NCI-H2227 (cell line): ENCODE measurements around the gene ANKZF1.

Source experiments
- DNase-seq: peaks from one replicate; lab custom pipeline; 2025; ENCODE audit not compliant: unreplicated experiment; lab: John Stamatoyannopoulos, UW

The ANKZF1 gene

DNA sequence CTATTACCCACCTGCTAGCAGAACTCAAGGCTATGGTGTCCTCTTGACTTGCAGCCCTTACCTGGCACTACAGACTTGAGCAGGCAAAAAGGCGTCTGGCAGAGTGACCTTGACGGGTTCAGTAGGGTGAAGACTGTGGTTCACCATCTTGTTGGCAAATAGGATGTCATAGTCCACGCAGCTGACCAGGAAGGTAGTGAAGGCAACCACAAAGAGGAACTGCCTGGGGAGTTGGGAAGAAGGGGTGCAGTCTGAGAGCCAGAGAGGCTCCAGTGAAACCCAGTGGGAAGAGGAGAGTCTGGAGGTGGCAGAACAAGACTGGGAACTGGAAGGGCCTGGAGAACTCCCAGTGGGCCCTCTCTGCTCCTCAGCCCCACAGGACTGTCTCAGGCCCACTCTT, 4.3 kb upstream of the ANKZF1 start:
- no peak for DNase-seq

DNA sequence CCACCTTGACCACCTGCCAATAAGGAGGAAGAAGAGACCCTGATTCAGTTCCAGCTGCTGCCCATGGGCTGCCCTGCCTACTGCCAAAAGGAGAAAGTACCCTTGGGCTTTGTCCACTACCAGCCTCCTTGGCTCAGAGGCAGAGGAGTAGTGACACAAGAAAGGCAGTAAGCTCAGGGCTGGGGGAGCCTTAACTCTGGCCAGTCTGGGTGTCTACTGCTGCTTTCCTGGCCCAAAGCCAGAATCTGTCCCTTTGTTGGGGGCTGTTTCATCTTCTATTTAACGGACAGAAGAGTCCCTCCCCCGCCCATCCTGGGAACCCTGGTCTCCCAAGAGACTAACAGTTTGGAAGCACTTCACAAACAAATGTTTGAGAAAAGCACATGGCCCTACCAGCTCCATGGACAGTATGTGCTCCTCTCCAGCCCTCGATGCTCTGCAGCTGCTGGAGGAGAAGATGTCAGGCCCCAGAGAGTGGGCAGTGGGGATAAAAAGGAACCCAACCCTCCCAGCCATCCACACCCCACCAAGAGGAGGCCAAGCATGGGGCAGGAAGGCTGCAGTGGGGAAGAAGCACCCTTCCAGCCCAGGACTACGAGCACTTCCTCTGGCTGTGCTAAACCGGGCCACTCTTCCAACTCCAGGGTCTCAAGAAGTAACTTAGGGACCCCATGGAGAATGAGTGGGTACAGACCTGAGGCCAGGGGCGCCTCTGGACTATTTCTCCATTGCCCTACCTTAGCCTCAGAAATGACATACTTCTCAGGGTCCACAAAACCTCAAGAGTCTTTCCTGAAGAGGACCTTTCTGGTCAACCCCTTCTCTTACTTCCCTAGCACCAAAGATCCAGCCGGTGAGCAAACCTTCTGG, 1.3 kb upstream of the ANKZF1 start:
- DNase-seq = no peak

GRCh38 chr2:219228911-219229304, 698 bp upstream of the ANKZF1 start:
- DNase-seq = no peak

DNA sequence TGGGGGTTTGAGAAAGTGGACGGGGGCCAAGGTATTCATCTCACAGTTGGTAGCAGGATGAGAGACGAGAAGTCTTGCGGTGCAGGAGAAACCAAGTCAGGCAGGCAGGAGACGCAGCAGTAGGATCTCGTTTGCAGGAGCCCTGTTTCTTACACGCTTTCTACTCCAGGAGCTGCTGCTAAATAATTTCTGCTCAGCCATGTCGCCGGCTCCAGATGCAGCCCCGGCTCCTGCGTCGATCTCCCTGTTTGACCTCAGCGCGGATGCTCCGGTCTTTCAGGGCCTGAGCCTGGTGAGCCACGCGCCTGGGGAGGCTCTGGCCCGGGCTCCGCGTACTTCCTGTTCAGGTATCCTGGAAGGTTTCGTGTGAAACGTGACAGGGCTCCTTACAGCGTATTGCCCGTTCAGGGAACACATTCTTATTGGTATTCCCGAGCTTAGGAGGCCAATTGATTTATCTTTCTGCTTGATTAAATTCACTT, 494 bp downstream of the ANKZF1 start:
- peak; percentile 37 for DNase-seq

DNA sequence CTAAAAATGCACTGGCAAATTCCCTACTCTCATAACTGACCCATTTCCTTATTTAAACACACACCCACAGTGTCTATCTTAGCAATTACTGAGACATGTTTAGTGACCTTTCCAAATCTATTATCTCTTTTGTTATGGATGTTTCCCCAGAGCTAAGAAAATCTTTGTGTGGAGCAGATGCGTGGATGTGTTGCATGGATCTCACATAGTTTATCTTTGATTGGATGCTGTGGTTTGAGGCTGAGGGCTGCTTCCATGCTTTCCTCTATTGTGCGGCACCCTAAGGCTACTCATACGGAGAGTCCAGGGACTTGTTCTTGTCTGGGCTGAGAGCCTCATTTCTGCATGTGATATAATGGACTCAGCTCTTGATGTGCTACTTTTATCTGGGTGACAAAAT, 4.7 kb downstream of the ANKZF1 start:
- no peak for DNase-seq

- DNase-seq = no peak
These were observed 13.7 kb downstream of the ANKZF1 start for GRCh38 chr2:219243291-219243761.

GRCh38 chr2:219244789-219245147, 15.2 kb downstream of the ANKZF1 start:
- DNase-seq = no peak

DNA sequence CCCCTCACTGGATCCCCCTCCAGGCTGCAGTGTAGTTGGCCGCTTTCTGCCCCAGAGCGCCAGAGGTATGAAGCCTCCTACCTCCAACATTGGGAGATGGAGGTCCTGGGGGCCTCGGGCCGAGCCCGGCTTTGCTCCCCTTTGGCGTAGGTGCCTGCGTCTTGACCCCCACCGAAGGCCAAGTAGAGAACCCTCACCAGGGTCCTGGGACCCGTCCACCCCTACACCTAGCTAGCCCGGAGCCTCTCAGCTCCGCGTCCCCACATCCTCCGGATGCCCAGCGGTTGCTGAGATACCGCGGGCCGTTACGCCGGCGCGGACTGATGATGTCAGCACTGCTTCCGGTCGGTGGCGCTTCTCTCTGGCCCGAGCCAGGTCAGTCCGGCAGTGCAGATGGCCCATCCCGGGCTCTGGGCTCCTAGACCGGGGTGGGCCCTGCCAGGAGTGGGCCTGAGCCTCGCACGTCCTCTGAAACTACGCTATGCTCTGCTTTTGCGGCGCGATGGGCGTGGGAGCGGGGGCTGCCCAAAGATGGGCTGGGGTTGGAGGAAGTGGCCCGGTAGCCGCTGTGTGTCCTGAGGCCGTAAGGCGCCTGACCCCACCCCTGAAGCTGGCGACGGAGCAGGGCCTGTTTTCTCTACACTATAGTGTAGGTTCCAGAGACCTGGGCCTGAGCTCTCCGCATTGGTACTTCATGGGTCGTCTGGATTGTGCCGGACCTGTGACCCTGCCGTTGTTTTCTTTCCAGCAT, 15.7 kb downstream of the ANKZF1 start, which contains the start of the genes GLB1L and STK16:
TSS of gene GLB1L (minus strand) at position 297 of the 751 bp plus-strand sequence. CDS start 1,871 bp downstream, outside the sequence.
TSS of gene STK16 (plus strand) at position 332 of the 751 bp plus-strand sequence. CDS start 521 bp downstream, outside the sequence.
- DNase-seq = peak; percentile 97

GRCh38 chr2:219245899-219246230, 16.3 kb downstream of the ANKZF1 start:
- no peak for DNase-seq

- no peak for DNase-seq
These were observed 17.0 kb downstream of the ANKZF1 start for GRCh38 chr2:219246559-219246958.

GRCh38 chr2:219247678-219248642, 18.4 kb downstream of the ANKZF1 start:
- DNase-seq = no peak

- no peak for DNase-seq
These were observed 19.2 kb downstream of the ANKZF1 start for GRCh38 chr2:219248845-219249202.

DNA sequence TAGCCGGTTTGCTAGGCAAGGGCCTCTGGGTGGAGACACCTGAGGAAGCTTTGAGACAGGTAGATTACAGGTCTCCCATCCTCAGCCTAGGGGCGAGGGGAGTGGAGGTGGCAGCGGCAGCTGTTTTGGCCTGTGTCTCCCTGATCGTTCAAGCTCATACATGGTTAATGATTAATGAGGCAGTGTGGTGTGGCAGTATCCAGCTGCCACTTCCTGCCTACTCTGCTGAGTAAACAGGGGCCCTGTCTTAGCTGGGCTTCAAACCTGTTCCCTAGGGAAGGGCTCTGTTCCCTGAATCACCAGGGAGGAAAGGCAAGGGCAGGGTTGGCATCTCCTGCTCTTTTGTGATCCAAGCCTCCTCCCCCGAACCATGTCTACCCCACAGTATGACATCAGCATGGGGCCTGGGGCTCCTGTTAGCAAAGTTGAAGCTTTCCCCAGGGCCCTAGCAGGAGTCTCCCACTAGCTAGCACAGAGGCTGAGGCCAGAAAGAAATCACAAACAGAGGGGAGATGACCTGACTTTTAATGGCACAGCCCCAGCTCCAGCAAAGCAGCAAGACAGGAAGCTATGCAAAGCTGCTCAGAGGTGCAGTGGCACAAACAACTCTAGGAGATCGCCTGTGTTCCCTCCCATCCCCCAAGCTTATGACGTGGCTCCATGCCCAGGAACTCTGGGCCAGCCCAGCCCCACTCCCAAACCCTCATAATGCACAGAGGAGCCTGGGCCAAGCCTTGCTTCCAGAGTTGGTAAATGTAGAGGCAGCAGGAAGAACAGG, 19.8 kb downstream of the ANKZF1 start:
- no peak for DNase-seq

DNA sequence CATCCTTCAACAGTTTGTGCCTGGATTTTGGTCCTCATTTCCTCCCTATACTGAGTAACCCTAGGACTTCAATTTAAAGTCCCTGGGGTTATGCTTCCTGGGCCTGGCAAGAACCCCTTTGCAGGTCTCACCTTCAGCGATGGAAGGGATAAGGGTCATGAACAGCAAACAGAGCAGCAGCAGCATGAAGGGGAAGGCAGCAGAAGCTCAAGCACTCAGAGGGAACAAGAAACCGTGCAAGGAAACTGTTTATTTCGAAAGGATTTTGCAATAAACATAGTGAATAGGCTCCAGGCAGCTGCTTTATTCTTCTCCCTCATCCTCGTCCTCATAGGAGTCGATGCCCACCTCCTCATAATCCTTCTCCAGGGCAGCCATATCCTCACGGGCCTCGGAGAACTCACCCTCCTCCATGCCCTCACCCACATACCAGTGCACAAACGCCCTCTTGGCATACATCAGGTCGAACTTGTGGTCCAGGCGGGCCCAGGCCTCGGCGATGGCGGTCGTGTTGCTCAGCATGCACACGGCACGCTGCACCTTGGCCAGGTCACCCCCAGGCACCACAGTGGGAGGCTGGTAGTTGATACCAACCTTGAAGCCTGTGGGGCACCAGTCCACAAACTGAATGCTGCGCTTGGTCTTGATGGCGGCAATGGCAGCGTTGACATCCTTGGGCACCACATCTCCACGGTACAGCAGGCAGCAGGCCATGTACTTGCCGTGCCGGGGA, 20.6 kb downstream of the ANKZF1 start:
- DNase-seq = no peak

- DNase-seq = no peak
These were observed 22.1 kb downstream of the ANKZF1 start for GRCh38 chr2:219251656-219252055.

- no peak for DNase-seq
These were observed 22.5 kb downstream of the ANKZF1 start for GRCh38 chr2:219252084-219252483.

DNA sequence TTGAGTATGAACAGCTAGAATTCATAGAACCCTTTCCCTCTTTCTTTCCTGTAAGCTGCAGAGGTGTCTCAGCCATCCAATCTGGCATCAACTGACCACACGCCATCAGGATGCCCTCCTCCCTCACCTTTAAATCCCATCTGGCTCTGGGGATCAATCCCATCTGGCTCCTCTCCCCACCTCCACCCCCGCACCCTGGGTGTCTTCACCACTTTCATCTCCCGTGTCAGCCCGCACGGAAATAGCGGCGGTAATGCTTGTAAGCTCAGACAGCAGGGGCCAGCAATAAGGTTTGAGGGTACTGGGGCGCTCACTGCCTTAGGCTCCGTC, 22.9 kb downstream of the ANKZF1 start:
- DNase-seq = no peak

GRCh38 chr2:219252900-219253752, 23.5 kb downstream of the ANKZF1 start, which contains the start of gene TUBA4B:
Gene TUBA4B (plus strand): TSS chr2:219253243. CDS start chr2:219253408, 165 bp downstream.
- peak; percentile 15 for DNase-seq
